GM19467 (cell line): ENCODE data around the gene RPL19.

Experiments used
- ATAC-seq: cut with Tn5 transposase; IDR thresholded peaks from one replicate; pipeline ENCODE4 v1.9.1; 2021; ENCODE audit warnings: mild to moderate bottlenecking, moderate library complexity; ENCODE audit not compliant: unreplicated experiment

Gene RPL19

GRCh38 chr17:39171933-39172332 lies 28.1 kb upstream of the RPL19 start:
- ATAC-seq = no peak

GRCh38 chr17:39173080-39173479 lies 27.0 kb upstream of the RPL19 start:
- no peak for ATAC-seq

- ATAC-seq = no peak
Observed at GRCh38 chr17:39173526-39174274, 26.4 kb upstream of the RPL19 start.

GRCh38 chr17:39174920-39175694 lies 25.0 kb upstream of the RPL19 start:
- no peak for ATAC-seq

GRCh38 chr17:39175695-39176093 lies 24.4 kb upstream of the RPL19 start:
- no peak for ATAC-seq

GRCh38 chr17:39177256-39177655 lies 22.8 kb upstream of the RPL19 start:
- no peak for ATAC-seq

GRCh38 chr17:39178536-39178935 lies 21.5 kb upstream of the RPL19 start:
- ATAC-seq = no peak

GRCh38 chr17:39181303-39181702 lies 18.8 kb upstream of the RPL19 start:
- no peak for ATAC-seq

GRCh38 chr17:39183045-39183444 lies 17.0 kb upstream of the RPL19 start:
- ATAC-seq = no peak

GRCh38 chr17:39183720-39184119 lies 16.4 kb upstream of the RPL19 start:
- no peak for ATAC-seq

- ATAC-seq = no peak
Observed at GRCh38 chr17:39186481-39187002, 13.5 kb upstream of the RPL19 start.

- ATAC-seq = no peak
Observed at GRCh38 chr17:39187152-39187830, 12.8 kb upstream of the RPL19 start.

GRCh38 chr17:39191750-39192510 lies 8.2 kb upstream of the RPL19 start:
- no peak for ATAC-seq

GRCh38 chr17:39192901-39193300 lies 7.2 kb upstream of the RPL19 start:
- ATAC-seq = no peak

- ATAC-seq = no peak
Observed at GRCh38 chr17:39193346-39193745, 6.7 kb upstream of the RPL19 start.

GRCh38 chr17:39194089-39194984 lies 5.7 kb upstream of the RPL19 start:
- ATAC-seq = no peak

GRCh38 chr17:39194985-39195524 lies 5.0 kb upstream of the RPL19 start:
- no peak for ATAC-seq

GRCh38 chr17:39195568-39196160 lies 4.4 kb upstream of the RPL19 start:
- ATAC-seq = no peak

GRCh38 chr17:39196241-39196807 lies 3.8 kb upstream of the RPL19 start:
- ATAC-seq = no peak
